ENCODE data around the gene CRYGB. TPM values are rescaled to one million over a fixed set of nuclear protein-coding genes. Genes with fewer than 3 reads are reported as not detected.

CRYGB gene
- total and polyA plus RNA-seq, 2 of the 13 experiments (the other 11 are each of a cell fraction or from before 2014, with no cell fraction given), result not detected

- no peak for TF ChIP-seq TGIF2 (CRISPR knock-in tag; IDR thresholded peaks at IDR 0.05)
- no peak for TF ChIP-seq ZNF317 (CRISPR knock-in tag; IDR thresholded peaks at IDR 0.05)
- TF ChIP-seq ZC3H4 (CRISPR knock-in tag; IDR thresholded peaks at IDR 0.05; ENCODE audit: borderline replicate concordance), result no peak
- TF ChIP-seq ATM (IDR thresholded peaks at IDR 0.05; ENCODE audit: borderline replicate concordance), result no peak
- TF ChIP-seq ZBTB40 (IDR thresholded peaks at IDR 0.05), result no peak
- TF ChIP-seq ZBTB40 (CRISPR knock-in tag; IDR thresholded peaks at IDR 0.05), result no peak
- no peak for TF ChIP-seq HNF1A (IDR thresholded peaks at IDR 0.05; ENCODE audit: low read depth)
- TF ChIP-seq HNF1A (CRISPR knock-in tag; IDR thresholded peaks at IDR 0.05; ENCODE audit: borderline replicate concordance), result no peak
- TF ChIP-seq SP1 (IDR thresholded peaks at IDR 0.05), result no peak
- TF ChIP-seq SP1 (CRISPR knock-in tag; IDR thresholded peaks at IDR 0.05), result no peak
- TF ChIP-seq POGZ (CRISPR knock-in tag; IDR thresholded peaks at IDR 0.05), result peak; percentile 60
- TF ChIP-seq ZNF766 (CRISPR knock-in tag; IDR thresholded peaks at IDR 0.05; ENCODE audit: borderline replicate concordance), result no peak
- TF ChIP-seq HNF4A (CRISPR knock-in tag; IDR thresholded peaks at IDR 0.05), result peak; percentile 96
- TF ChIP-seq FOSL1 (CRISPR knock-in tag; IDR thresholded peaks at IDR 0.05; ENCODE audit: borderline replicate concordance), result peak; percentile 46; the same call in 1 of the 2 replicates
- peak; percentile 57; the same call in 1 of the 2 replicates for TF ChIP-seq ZNF331 (CRISPR knock-in tag; IDR thresholded peaks at IDR 0.05)
- TF ChIP-seq SP2 (CRISPR knock-in tag; IDR thresholded peaks at IDR 0.05), result no peak
- no peak for TF ChIP-seq KLF11 (CRISPR knock-in tag; IDR thresholded peaks at IDR 0.05)
- no peak for TF ChIP-seq HCFC1 (IDR thresholded peaks at IDR 0.05; ENCODE audit: low read depth, low read length)
Observed at GRCh38 chr2:208129744-208130711, 15.9 kb downstream of the CRYGB start, which contains the start of gene CRYGC (continued).

All from HepG2 (cell line).